ENCODE measurements around the gene FZD7. TPM values are rescaled to one million over a fixed set of nuclear protein-coding genes. Genes with fewer than 3 reads are reported as not detected.

Gene FZD7
- total RNA-seq, 1 donor, result 35.8 TPM

GRCh38 chr2:202009019-202009481 lies 24.6 kb upstream of the FZD7 start:
- TF ChIP-seq CTCF (IDR thresholded peaks at IDR 0.05; ENCODE audit: insufficient read depth, low read length), result no peak
- H3K4me3 ChIP-seq (ENCODE audit: low read depth, low read length), result no peak overlapping the region
- DNase-seq (ENCODE audit: low read depth), result no peak

- no peak overlapping the region for H3K4me3 ChIP-seq (ENCODE audit: low read depth, low read length)
- no peak for TF ChIP-seq CTCF (IDR thresholded peaks at IDR 0.05; ENCODE audit: insufficient read depth, low read length)
- no peak for DNase-seq (ENCODE audit: low read depth)
These were observed 24.1 kb upstream of the FZD7 start for GRCh38 chr2:202009581-202009980.

GRCh38 chr2:202014318-202014717 lies 19.3 kb upstream of the FZD7 start:
- no peak for DNase-seq (ENCODE audit: low read depth)
- no peak for TF ChIP-seq CTCF (IDR thresholded peaks at IDR 0.05; ENCODE audit: insufficient read depth, low read length)
- no peak overlapping the region for H3K4me3 ChIP-seq (ENCODE audit: low read depth, low read length)

GRCh38 chr2:202014759-202015211 lies 18.9 kb upstream of the FZD7 start:
- no peak for TF ChIP-seq CTCF (IDR thresholded peaks at IDR 0.05; ENCODE audit: insufficient read depth, low read length)
- H3K4me3 ChIP-seq (ENCODE audit: low read depth, low read length), result no peak overlapping the region
- no peak for DNase-seq (ENCODE audit: low read depth)

GRCh38 chr2:202015471-202015870 lies 18.2 kb upstream of the FZD7 start:
- no peak for TF ChIP-seq CTCF (IDR thresholded peaks at IDR 0.05; ENCODE audit: insufficient read depth, low read length)
- DNase-seq (ENCODE audit: low read depth), result no peak
- H3K4me3 ChIP-seq (ENCODE audit: low read depth, low read length), result no peak overlapping the region

- TF ChIP-seq CTCF (IDR thresholded peaks at IDR 0.05; ENCODE audit: insufficient read depth, low read length), result no peak
- DNase-seq (ENCODE audit: low read depth), result no peak
- H3K4me3 ChIP-seq (ENCODE audit: low read depth, low read length), result no peak overlapping the region
These were observed 17.0 kb upstream of the FZD7 start for GRCh38 chr2:202016579-202017227.

- TF ChIP-seq CTCF (IDR thresholded peaks at IDR 0.05; ENCODE audit: insufficient read depth, low read length), result no peak
- H3K4me3 ChIP-seq (ENCODE audit: low read depth, low read length), result no peak overlapping the region
- peak; percentile 67 for DNase-seq (ENCODE audit: low read depth)
These were observed 15.7 kb upstream of the FZD7 start for GRCh38 chr2:202017940-202018339.
